T-helper 22 cell (primary cell): ENCODE results near the gene NCSTN.
"Not testable (repeated sequence)": the region's sequence is repeated elsewhere in the genome, so short reads cannot be mapped to it uniquely, and the experiment has no call there.

Experiments
- DNase-seq: peaks from one replicate; pipeline ENCODE4 v3.0.0-alpha.2; 2020; ENCODE audit warnings: low read depth

NCSTN gene

GRCh38 chr1:160371756-160372155 is 28.6 kb downstream of the NCSTN start:
- DNase-seq, result no peak

GRCh38 chr1:160373696-160374095 is 30.5 kb downstream of the NCSTN start:
- no peak for DNase-seq

DNA sequence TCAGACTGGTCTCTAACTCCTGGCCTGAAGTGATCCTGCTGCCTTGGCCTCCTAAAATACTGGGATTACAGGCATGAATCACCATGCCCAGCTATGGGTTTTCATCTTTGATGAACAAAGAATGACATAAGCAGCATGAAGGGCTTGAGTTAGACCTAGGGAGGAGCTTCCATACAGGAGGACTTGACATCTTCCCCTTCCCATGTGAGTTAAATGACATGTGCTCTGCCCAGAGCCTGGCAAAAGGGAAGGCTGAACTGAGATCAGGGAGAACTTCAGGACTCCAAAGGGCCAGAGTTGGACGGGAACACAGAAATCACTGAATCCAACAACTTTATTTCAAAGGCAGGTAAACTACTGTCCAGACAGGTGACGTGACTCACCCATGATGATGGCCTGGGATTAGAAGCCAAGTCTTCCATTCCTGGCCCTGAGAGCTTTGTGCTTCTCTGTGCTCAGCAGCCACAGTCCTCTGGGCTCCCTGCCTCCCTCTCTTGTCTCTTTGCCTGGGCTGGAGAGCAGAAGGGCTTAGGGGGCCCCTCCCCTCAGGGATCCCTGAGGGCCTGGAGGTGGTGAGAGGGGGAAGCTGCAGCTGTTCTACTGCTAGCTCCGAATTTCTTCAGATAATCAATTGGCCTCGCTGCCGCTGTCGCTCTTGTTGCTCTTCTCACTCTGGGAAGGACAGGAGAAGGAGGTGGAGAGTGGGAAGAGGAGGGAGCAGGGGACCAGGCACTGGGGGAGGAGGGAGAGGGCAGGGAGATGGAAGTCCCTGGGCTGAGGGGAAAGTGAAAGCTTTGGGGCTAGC is 31.3 kb downstream of the NCSTN start:
- no peak for DNase-seq

DNA sequence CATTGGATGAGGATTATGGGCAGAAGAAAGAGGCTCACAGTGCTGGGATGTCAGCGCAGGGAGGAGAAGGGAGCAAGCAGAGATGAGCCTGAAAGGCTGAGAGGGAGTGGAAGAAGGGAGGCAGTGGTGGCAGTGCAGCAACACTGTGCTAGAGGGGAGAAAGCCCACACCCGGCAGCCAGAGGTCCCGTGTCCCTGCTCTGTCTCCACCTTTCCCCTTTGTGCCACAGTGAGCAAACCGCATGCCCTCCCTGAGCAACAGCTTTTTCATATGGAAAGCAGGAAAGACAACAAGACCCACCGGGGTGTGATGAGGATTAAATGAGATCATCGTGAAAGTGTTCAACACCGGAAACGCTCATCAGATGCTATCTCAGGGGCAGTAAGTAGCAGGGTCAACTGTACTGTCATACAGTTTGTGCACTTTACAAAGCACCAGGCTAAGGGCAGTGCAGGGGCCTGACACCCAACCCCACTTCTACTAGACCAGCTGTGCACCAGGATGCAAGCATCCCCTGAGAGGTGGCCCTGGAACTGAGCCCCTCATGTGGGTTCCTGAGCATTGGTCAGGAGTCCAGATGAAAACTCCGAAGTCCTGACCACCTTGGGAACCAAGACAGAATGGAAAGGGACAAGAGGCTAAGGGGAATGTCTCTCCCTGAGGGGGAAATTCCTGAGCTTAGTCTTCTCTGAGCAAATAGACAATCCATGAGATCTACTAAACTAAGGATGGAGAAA is 32.8 kb downstream of the NCSTN start:
- DNase-seq, result no peak

- DNase-seq, result no peak
Measured at GRCh38 chr1:160376525-160377131, 33.4 kb downstream of the NCSTN start.

GRCh38 chr1:160377585-160378206 is 34.5 kb downstream of the NCSTN start:
- DNase-seq, result no peak

- not testable (repeated sequence) for DNase-seq
Measured at GRCh38 chr1:160384812-160385211, 41.6 kb downstream of the NCSTN start.

- DNase-seq, result not testable (repeated sequence)
Measured at GRCh38 chr1:160388406-160388805, 45.2 kb downstream of the NCSTN start.

DNA sequence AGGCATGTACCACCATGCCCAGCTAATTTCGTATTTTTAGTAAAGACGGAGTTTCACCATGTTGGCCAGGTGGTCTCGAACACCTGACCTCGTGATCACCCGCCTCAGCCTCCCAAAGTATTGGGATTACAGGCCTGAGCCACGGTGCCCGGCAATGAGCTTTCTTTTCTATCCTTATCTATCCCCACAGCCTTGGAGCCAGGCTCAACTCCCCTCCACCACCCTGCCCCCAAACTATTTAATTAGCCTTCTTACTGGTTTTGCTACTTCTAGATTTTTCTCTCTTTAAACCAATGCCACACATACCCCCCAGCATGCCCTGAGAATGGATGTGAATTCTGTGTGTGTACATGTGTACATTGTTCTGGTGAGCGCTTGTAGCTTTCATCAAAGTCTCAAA is 51.5 kb downstream of the NCSTN start:
- no peak for DNase-seq

GRCh38 chr1:160397651-160398050 is 54.5 kb downstream of the NCSTN start:
- no peak for DNase-seq

GRCh38 chr1:160398823-160399222 is 55.6 kb downstream of the NCSTN start:
- no peak for DNase-seq

DNA sequence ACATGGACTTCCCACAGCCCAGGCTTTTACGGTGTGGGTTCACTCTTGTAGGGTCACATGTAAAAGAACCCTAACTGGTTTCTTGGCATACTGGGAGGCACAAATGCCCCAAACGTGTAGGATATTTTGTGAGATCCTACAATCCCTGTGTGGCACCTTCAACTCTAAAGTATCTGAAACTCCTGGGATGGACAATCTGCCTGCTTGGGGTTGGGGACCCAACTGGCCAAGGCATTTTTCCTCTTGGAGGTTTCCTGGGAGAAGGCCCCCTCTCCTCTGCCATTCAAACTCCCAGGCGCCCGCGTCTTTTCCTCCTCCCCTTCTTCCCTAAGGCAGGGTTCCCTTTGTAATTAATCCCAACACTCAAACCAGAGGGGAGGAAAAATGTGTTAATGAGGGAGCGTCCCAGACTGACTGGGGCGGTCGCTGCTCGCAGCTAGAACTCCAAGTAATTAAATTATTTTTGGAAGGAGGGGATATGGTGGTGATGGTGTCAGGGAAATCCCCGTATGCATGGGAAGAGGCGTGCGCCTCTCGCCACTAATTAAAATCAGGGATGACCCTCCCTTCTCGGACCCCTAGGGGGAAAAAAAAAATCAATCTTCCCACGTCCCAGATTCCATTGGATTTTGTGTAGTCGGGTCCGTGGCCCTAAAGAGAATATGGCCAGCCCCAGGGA is 56.5 kb downstream of the NCSTN start:
- DNase-seq, result no peak

- DNase-seq, result no peak
Measured at GRCh38 chr1:160400223-160400645, 57.1 kb downstream of the NCSTN start, which contains the start of gene VANGL2. Gene VANGL2 (plus strand): TSS chr1:160400564. CDS start chr1:160415838, 15,274 bp downstream.

DNA sequence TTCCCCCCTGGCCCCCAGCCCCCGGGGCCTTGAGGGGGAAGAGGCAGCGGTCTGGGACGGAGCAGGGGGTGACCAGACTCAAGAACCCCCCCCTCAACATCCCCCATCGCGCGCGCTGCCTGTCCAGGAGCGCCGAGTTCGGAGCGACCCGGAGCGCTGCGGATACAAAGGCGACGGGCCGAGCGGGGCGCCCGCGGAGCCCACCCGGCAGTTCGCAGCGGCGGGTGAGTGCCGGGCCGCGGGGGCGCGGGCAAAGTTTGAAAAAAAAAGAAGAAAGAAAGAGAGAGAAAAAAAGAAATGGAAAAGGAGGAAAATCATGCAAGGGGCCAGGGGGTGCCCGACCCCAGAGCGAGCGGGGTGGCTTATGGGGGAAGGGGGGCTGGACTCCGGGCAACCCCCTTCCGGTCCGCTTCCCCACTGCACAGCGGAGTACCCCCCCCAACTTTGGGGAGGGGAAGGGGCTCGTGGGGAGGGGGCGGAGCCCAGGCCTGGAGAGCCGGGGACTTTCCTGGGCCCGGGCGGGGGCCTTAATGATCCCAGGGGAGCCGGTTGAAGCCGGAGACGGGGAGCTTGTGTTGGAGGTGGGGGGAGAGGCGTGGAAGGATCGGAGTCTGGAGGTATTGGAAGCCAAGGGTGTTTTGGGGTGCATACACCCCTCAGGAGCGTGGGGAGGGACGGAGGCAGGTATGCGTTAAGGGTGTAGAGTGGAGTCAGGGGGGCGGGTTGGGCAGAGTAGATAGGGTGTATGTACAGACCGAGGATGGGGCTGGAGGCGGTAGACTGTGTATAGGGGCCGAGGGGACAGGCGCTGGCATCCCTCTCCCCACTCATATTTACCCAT is 57.7 kb downstream of the NCSTN start:
- DNase-seq, result no peak

- no peak for DNase-seq
Measured at GRCh38 chr1:160401487-160401805, 58.3 kb downstream of the NCSTN start.

- no peak for DNase-seq
Measured at GRCh38 chr1:160402001-160402795, 59.0 kb downstream of the NCSTN start.

- DNase-seq, result no peak
Measured at GRCh38 chr1:160403244-160403643, 60.1 kb downstream of the NCSTN start.

DNA sequence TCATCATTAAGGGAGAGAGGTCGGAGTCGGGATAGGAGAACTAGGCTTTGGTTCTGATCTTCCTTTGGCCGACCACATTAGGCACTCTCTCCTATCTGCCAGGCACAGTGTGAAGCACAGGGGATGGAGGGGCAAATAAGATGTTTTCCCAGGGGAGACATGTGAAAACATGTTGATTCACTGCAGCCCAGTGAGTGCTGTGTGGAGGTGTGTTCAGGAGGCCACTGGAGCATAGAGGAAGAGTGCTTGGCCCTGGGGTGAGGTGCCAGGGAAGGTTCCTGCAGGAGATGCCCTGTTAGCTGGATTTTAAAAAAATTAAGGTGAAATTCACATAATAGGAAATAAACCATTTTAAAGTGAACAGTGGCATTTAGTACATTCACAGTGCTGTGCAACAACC is 60.9 kb downstream of the NCSTN start:
- DNase-seq, result no peak

DNA sequence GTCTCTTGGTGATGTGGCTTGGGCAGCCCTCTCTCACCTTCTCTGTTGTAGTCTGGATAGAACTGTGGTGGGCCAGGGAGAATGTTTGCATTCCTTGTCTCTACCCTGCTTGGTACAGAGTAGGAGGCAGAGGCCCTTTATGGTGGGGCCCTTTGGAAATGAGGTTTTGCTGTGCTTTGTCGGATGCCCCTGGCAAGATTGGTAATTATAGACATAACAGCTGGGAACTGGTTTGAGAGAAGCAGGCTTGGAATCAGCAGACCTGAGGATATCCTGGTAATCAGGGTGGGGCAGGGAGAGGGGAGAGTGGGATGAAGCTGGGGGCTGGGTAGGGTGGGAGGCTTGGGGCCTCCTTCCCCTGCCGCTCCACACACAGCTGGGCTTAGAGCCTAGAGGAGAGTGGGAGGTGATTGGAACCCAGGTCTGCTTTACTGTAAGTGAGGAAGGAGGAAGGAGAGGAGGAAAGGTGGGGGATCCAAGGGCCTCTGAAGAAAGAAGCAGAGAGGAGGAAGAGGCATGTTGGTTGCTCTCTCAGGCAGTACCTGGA is 62.2 kb downstream of the NCSTN start:
- DNase-seq, result no peak
